ENCODE data around the gene AFMID.

GRCh38 chr17:78175643-78175981 lies 11.6 kb upstream of the AFMID start:
- TF ChIP-seq CTCF (IDR thresholded peaks at IDR 0.05) (no peak), ZFX (IDR thresholded peaks at IDR 0.05; ENCODE audit: borderline replicate concordance) (no peak)

Measured in 22Rv1 (cell line).